ENCODE measurements around the gene DNAH6.

DNAH6 gene

GRCh38 chr2:84674586-84674985 lies 158.3 kb downstream of the DNAH6 start:
- Mint-ChIP-seq H3K27ac (no peak overlapping the region), H3K9me3 (no peaks in the 10 kb centered on the region), H3K4me1 (no peaks in the 10 kb centered on the region), H3K36me3 (ENCODE audit: low read depth) (no peaks in the 10 kb centered on the region), H3K27me3 (ENCODE audit: low read depth, poor library complexity) (peaks cover 3% of the 10 kb centered on the region), H3K4me3 (no peak overlapping the region)
- no peak for TF ChIP-seq CTCF (IDR thresholded peaks at IDR 0.05)
- DNase-seq = no peak

GRCh38 chr2:84676295-84676694 lies 160.0 kb downstream of the DNAH6 start:
- no peak for TF ChIP-seq CTCF (IDR thresholded peaks at IDR 0.05)
- Mint-ChIP-seq H3K4me1 (no peaks in the 10 kb centered on the region), H3K27me3 (ENCODE audit: low read depth, poor library complexity) (peaks cover 8% of the 10 kb centered on the region), H3K27ac (no peak overlapping the region), H3K4me3 (no peak overlapping the region), H3K9me3 (no peaks in the 10 kb centered on the region), H3K36me3 (ENCODE audit: low read depth) (no peaks in the 10 kb centered on the region)
- DNase-seq = no peak

GRCh38 chr2:84678214-84678613 lies 161.9 kb downstream of the DNAH6 start:
- H3K36me3 Mint-ChIP-seq (ENCODE audit: low read depth) = no peaks in the 10 kb centered on the region
- no peaks in the 10 kb centered on the region for H3K4me1 Mint-ChIP-seq
- TF ChIP-seq CTCF (IDR thresholded peaks at IDR 0.05) = no peak
- no peak overlapping the region for H3K4me3 Mint-ChIP-seq
- peaks cover 4% of the 10 kb centered on the region for H3K27me3 Mint-ChIP-seq (ENCODE audit: low read depth, poor library complexity)
- H3K9me3 Mint-ChIP-seq = no peaks in the 10 kb centered on the region
- H3K27ac Mint-ChIP-seq = no peak overlapping the region
- DNase-seq = no peak

- no peak for TF ChIP-seq CTCF (IDR thresholded peaks at IDR 0.05)
- Mint-ChIP-seq H3K27me3 (ENCODE audit: low read depth, poor library complexity) (no peaks in the 10 kb centered on the region), H3K27ac (no peak overlapping the region), H3K4me1 (peaks cover 5% of the 10 kb centered on the region), H3K36me3 (ENCODE audit: low read depth) (no peaks in the 10 kb centered on the region), H3K4me3 (no peak overlapping the region), H3K9me3 (no peaks in the 10 kb centered on the region)
- DNase-seq = no peak
These were observed 170.6 kb downstream of the DNAH6 start for GRCh38 chr2:84686783-84687476.

- Mint-ChIP-seq H3K36me3 (ENCODE audit: low read depth) (no peaks in the 10 kb centered on the region), H3K27ac (no peak overlapping the region), H3K9me3 (no peaks in the 10 kb centered on the region), H3K4me1 (peaks cover 5% of the 10 kb centered on the region), H3K27me3 (ENCODE audit: low read depth, poor library complexity) (no peaks in the 10 kb centered on the region), H3K4me3 (no peak overlapping the region)
- no peak for DNase-seq
- TF ChIP-seq CTCF (IDR thresholded peaks at IDR 0.05) = no peak
These were observed 171.3 kb downstream of the DNAH6 start for GRCh38 chr2:84687498-84688149.

GRCh38 chr2:84690225-84690624 lies 173.9 kb downstream of the DNAH6 start:
- no peak for DNase-seq
- Mint-ChIP-seq H3K27me3 (ENCODE audit: low read depth, poor library complexity) (no peaks in the 10 kb centered on the region), H3K4me1 (peaks cover 5% of the 10 kb centered on the region), H3K4me3 (no peak overlapping the region), H3K27ac (no peak overlapping the region), H3K36me3 (ENCODE audit: low read depth) (no peaks in the 10 kb centered on the region), H3K9me3 (no peaks in the 10 kb centered on the region)
- TF ChIP-seq CTCF (IDR thresholded peaks at IDR 0.05) = no peak
